ENCODE results near the gene CUL3.
A peak's percentile ranks its signal among the peaks of the same experiment; 100 is the strongest.

The CUL3 gene

DNA sequence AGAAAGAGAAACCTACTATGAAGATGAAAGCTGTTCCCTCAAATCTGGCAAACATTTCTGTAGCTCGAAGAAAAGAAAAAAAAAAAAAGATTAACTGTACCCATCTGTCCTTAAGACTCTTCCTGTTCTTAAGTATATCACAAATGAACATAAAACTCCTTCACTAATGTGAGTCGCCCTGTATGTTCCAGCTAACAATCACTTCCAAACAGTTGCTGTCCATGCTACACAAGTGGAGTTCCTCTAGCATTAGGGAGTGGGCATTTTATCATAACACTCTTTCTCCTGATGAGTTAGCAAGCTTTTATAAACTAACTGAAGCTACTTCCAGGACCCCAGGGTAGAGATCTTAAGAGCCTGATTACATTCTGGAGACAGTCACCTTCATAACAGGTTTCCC is 5.8 kb downstream of the CUL3 start:
- no peak for DNase-seq

DNA sequence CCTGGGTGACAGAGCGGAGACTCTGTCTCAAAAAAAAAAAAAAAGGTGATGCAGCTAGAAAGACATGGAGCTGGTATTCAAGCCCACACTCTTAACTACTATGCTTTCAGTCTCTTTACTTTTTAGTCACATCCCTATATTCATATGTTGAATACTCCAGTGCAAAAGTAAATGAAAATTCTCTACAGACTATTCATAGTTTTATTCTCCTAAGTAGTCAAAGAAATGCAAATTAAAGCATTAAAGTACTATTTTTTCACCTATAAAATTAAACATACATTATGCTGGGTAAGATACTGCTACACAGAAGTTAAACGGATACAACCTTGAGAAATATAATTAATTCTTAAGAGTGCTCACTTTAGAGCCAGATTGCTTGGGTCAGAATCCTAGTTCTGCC is 7.6 kb downstream of the CUL3 start:
- DNase-seq: no peak

DNA sequence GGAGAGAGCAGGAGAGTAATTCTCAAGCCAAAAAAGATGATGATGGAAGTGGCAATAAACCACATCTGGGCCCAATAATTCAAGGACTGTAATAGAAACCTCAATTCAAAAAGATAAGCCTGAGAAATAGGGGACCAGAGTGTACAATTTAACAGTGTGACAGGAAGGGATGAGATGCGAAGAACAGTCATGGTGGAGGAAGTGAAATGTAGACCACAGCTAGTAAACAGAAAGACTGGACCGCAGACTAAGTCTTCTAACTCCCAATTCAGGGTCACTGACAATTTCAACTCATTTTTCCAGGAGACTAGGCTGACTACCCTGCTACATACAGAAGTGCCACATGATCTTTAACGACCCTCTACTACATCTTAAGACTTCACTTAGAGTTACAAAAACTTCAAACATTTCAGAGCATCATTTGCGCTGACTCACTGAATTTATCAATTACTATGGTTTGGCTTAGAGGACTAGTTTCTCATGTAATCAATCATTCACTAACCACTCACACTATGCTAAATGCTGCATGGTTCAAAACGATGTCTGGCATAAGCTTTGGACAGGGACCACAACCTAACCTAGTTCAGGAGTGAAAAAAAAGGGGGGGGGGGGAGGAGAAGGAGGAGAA is 9.0 kb downstream of the CUL3 start:
- no peak for DNase-seq

DNA sequence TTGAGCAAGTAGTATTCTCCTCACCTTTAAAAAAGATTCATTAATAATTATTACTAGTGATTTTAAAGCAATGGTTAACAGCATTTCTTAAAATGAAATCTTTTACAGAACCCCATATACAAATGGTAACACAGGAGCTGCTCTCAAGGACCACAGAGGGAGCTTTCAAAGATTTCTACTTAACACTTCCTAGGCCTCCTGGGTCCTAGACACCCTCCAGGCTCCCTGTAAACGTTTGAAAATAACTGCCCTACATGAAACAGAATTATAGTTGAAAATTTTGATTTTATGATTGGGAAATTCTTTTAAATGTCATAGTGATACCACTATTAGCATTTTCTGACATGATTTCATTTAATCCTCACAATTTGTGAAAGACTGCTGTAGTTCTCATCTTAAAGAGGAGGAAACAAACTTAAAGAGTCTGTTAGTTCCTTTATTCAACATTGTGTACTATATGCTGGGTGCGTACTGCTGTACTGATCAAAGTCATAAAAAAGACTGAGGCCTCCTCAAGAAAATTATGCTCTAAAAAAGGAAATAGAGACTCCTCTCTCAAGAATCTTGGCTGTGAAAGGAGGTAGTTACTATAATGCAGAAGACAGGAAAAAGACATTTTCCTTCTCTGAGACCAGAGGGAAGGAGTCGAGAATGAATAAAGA is 10.6 kb downstream of the CUL3 start:
- no peak for DNase-seq

DNA sequence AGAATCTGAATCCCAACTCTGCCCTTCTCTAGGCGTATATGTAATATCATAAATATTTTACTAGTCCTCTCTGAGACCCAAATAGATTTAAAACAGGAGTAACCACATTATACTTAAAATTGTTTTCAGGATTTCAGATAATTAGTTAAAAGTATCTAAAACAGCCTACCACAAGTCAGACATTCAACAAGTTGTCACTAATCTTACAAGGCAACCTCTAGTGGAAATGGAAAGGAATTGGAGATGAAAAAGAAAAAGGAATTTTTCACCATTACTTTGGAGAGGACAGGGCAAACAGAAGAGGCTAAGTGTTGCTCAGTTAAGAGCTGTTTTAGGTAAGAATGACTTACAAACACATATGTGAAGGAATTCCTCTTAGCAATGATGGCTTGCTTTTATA is 11.4 kb downstream of the CUL3 start:
- no peak for DNase-seq

DNA sequence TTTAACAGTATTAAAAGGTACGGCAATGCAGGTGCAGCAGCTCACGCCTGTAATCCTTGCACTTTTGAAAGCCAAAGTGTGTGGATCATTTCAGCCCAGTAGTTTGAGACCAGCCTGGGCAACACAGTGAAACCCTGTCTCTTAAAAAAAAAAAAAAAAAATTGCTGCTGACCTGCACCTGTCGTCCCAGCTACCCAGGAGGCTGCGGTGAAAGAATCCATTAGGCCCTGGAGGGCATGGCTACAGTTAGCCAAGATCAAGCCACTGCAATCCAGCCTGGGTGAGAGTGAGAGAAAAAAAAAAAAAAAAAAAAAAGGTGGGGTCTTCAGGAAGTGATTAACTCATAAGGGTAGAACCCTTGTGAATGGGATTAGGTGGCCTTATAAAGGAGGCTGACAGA is 12.8 kb downstream of the CUL3 start:
- DNase-seq: no peak

DNA sequence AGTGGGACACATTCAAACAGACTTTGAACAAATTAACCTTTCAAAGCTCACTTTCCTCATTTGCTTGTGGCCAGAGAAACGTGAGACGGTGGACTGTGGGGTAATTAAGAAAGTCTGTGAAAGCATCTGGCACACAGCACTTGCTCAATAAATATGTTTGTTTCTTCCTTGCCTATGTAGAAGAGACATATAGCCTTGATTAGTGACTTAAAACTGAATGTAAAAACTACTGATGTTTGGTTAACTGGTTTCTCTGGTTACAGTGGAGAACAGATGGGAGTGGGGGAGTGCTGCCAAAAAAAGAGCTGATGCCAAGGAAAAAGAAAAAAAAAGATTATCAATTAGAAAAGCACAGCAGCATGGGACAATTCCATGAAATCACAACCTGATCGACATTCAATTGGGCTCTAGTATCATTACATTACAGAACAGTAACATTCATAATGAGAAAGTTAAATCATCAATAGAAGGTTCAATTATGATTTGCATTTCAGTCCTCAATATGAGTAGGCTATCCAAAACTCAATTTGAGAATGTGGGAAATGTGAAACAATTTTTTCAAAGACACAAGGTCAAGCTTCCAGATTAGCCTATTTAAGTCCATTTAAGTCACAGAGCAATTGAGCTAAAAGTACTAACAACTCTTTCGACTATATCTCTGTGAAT is 14.7 kb downstream of the CUL3 start:
- peak; percentile 52 for DNase-seq

DNA sequence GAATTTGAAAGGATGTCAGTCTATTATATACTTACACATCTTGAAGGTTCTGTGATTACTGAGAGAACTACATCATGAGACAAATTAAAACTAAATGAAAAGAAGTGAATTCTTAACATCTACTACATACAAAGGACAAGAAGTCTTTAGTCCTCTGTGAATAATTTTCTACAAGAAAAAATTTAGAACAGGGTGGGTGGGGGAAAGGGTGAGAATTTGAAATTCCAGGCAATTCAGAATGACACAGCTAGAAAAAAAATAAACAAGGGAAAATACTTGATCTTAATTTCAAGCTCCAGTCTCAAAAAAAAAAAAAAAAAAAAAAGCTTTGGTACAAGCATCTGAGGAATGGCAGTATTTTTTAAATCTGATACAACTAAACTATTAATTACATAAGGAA is 15.5 kb downstream of the CUL3 start:
- DNase-seq: no peak

DNA sequence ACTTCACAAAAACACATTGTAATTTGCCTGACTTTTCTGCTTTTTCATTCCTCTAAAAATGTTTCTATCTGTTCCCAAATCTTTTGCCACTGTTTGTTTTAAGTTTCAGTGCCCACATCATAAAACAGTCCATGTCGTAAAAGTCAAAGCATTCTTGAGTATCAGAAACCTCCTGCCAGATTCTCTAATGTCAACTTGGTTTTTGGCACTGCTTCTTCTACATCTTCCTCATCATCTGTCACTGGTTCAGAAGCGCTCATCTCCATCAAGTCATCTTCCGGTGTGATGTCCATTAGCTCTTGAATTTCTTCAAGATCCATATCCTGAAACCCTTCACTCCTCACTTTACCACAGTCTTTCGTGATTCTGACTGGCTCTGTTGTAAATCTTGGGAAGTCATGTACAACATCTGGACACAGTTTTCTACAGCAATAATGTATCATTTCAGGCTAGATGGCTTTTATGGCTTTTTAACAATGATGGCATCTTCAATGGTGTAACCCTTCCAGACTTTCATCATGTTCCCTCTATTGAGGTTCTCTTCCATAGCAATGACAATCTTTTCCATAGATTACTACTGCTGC is 19.6 kb downstream of the CUL3 start:
- DNase-seq: no peak

DNA sequence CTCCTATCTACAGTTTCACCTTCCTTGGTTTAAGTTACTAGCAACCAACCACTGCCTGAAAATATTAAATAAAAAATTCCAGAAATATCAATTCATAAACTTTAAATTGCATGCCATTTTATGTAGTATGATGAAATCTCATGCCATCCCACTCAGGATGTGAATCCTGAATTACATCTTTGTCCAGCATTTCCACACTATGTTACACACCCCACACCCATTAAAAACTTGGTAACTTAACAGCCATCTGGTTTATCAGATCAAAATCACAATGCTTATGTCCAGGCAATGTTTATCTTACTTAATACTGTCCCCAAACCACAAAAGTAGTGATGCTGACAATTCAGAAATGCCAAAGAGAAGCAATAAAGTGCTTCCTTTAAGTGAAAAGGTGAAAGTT is 21.6 kb downstream of the CUL3 start:
- DNase-seq: no peak

DNA sequence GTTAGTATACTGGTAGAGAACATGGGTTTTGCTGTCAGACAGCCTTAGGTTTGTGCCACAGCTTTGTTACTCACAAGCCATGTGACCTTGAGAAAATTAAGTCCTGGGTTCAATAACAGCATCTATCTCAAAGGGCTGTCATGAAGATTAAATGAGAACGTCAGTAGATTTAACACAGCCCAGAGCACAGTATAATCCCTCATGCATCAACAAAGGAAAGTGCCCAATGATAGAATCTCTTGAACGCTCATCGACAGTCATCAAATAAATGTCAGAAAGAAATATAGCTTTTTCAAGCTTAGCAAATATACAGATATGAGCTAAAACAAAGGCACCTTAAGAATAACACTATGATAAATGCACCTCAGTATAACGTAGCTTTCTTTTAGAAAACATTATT is 22.3 kb downstream of the CUL3 start:
- no peak for DNase-seq

DNA sequence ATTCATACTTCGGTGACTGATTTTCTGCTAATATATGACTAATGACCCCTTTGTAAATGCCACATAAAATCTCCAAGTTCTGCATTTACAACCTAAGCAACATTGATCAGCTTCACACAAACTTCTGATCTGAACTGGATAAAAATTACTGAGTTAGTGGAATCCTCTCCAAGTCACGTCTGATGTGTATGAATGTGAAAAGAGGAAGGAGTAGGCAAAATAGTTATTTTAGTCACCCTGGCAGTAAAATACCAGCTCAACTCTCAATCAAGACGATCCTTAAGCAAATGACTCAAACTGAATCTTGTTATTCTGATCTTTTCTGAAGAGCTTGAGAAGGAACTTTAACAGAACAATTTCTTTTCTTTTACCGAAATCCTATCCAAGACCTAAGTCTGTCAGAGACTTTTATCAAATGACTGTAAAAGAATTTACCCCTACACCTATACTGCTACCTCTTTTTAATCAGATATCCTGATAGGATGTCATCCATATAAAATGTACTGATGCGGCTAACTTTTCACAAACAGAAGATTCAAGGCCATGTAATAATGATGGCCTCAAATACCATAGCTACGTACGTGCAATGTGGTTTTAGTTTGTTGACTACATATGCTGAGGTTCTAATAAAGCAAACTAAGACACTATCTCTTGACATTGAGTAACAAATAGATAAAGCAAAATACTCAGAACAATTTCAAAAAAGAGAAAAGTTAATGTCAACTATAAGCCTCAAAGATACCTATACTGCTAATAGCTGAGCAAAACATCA is 23.7 kb downstream of the CUL3 start:
- DNase-seq: no peak

DNA sequence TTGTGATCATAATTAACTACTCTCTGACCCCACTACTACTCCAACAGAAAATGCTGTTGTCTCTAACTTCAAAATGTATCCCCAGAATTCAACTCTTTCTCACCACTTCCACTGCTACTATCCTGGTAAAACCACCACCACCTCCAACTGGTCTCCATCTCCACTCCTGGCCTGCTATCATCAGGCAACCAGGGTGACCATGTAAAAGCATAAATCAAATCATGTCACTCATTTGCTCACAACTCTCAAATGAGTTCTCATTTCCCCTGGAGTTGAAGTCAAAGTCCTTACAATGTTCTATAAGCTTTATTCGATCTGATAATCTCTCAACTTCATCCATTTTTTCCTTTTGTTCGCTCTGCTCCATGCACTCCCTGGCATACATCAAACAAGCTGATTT is 24.6 kb downstream of the CUL3 start:
- no peak for DNase-seq

DNA sequence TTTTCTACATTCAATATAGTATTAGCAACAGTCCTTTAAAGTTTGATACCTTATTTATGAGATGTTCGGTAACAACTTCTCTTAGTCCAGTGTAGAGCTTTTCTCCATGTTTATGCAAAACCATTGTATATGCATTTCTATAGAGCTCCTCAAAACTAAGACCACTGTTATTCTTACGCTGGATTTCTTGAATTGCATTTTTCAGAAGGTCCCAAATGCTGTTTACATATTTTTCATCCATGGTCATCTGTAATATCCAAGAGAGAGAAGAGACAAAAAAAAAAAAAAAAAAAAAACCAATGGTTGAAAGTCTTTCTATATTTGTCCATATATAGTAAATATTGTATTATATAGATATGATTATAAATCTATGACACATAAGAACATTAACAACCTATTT is 27.6 kb downstream of the CUL3 start:
- DNase-seq: no peak

DNA sequence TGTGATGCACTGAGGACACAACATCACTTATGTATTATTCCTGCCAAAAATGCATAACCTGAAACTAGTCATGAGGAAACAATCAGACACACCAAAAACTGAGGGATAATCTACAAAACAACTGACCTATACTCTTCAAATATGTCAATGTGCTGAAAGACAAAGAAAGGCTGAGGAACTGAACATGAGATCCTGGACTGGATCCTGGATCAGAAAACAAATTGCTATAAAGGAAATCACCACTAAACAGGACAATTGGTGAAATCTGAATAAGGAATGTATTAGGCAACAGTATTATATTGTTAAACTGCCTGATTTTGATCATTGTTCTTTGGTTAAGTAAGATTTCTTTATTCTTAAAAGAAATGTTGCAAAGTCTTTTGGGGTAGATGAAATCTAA is 28.8 kb downstream of the CUL3 start:
- no peak for DNase-seq

DNA sequence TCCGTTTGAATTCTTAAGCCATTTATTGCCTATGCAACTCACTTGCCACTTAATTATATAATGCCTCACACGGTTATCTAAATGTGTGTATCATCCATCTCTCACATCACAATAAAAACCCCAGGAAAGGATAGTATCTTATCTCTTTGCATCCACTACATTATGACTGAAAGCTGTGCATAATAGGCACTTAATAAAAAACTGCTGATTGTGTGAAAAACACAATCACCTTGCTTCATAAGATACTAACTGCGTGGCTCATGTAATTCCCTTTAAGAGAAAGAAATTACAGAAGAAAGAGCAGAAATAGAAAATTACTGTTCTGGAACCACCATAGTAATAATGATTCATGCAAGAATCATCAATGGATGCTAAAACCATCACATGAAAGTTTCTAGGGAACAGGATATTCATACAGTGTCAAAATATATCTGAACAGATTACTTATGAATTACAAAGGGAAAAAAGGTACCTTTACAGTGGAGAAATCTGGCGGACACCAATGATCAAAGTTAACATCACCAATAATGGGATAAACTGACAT is 29.3 kb downstream of the CUL3 start:
- no peak for DNase-seq

DNA sequence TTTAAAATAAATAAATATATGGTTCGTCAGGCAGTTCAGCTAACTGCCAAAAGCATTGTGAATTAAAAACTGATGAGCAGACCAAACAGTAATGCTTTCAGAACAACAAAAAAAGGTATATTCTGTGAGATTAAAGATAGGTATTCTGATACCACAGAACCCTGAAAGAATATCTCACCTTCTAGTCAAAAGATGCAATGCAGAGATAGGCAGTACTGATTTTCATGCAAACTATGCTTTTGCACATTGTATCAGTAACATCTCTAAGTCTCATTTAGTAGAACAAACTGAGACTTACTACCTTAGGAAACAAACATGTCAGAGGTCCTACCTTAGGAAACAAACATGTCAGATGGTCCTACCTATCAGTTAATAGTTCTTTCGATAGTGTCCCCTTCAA is 32.4 kb downstream of the CUL3 start:
- no peak for DNase-seq

DNA sequence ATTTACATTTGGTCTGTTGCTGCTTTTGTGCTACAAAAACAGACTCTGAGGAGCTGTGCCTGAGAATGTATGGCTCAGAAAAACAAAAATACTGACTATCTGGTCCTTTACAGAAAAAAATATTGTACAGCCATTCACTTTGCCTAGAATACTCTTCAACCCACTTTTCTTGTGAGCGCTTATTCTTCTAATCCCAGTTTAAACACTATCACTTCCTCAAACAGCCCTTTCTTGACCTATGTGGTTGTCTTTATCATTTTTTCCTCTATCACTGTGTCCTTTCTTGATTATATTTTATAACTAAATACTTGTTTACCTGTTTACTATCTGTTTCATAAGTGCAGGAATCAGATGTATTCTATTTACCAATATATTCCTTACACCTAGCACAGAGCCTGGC is 33.5 kb downstream of the CUL3 start:
- DNase-seq: no peak

DNA sequence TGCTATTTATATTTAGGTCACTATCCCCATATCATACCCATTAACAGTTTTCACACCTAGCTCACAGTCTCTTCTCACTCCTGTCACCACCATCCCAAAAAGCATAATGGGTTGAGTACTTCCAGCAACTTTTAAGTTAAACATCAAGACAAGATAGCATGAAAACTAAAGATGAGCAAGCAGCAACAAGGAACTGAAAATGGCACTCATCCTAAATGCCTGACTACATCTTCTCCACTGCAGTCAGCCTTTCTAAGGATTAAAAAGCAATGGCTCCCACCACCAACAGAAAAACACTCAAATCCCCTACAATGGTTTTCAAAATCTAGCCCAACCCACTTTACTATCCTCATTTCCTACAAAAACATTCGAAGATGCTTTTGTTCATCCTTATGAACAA is 38.2 kb downstream of the CUL3 start:
- no peak for DNase-seq

DNA sequence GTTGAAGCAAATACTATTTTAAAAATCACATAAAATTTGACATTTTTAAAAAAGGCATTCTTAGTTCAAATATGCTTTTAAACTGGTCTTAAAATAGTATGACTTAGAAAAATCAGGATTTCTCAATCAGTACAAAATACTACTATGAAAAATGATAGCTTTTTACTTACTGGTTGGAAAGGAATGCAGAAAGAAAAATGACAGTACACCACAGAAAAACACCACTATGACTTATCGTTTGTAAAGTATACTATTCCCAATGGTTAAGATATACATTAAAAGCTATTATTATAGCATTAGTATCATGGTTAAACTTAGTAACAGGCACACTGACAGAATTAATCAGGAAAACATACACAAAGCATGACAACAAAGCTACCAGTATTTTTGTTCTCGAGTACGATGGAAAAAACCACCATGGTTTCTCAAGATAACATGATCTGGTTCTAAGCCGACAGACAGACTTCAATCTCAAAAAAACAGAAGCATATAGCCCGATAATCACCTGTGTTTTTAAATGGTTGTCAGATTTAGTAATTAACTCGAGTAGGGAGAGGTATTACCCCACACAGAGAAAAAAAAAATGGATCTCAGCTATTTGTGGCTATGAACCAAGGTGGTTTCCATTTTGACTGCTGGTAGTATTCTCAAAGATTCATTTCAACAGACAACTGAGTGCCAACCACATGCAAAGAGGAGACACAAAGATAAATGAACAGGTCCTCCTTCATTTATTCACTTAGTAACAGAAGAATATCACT is 39.1 kb downstream of the CUL3 start:
- no peak for DNase-seq

DNA sequence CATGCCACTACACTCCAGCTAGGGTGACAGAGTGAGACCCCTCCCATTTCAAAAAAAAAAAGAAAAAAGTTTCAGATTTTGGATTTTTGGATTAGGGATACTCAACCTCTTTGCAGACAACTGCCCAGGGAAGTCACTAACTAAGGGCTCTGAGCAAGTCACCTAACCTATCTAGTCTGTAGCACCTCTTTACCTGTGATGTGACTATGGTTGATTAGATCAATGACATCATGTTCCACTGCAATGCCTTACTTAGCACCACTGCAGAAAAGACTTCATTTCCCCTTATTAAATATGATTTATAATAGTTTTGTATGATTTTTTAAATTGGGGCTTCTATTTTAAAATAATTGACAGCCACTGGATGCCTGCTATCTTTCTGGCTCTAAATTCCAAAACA is 41.2 kb downstream of the CUL3 start:
- no peak for DNase-seq

DNA sequence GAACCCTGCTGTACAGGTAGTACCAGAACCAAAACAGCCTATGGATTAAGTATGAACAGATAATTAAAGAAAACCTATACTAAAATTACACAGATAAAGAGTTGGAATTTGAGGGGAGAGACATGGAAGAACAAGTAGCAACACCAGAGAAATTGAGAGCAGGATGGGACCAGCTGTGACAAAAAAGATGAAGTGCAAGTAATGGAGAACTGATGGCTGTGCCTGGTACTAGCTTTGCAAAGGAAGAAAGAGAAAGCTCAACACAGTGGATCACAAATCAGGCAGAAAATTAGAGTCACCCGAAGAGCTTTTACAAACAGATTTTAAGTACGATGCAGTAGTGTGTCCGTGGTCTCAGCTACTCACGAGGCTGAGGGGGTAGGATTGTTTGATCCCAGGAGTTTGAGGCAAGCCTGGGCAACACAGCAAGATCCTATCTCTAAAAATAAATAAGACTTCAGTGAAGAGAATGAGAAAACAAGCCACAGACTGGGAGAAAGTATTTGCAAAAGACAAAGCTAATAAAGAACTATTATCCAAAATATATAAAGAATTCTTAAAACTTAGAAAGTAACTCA is 46.5 kb downstream of the CUL3 start:
- DNase-seq: no peak
